Hepatocyte (in vitro differentiated cells): Measurements from ENCODE around the gene CCDC152. TPM values are rescaled to one million over a fixed set of nuclear protein-coding genes. Genes with fewer than 3 reads are reported as not detected.
"Not testable (repeated sequence)": the region's sequence is repeated elsewhere in the genome, so short reads cannot be mapped to it uniquely, and the experiment has no call there.

Experiments used
- DNase-seq: peaks from one replicate; pipeline ENCODE4 v3.0.0-alpha.2; 2016; ENCODE audit warnings: low spot score
- H2AFZ ChIP-seq: fragments of 200-600 bp; sonication (generic); 2 replicates; pipeline ENCODE4 v1.6.0; 2016; ENCODE audit warnings: antibody characterized with exemption, mild to moderate bottlenecking
- H3K27ac ChIP-seq: fragments of 200-600 bp; sonication (generic); 2 replicates; pipeline ENCODE4 v1.5.1; 2016; ENCODE audit warnings: mild to moderate bottlenecking
- H3K27me3 ChIP-seq: fragments of 200-600 bp; sonication (generic); 2 replicates; pipeline ENCODE4 v1.6.1; 2016
- H3K36me3 ChIP-seq: fragments of 200-600 bp; sonication (generic); replicated peaks from 2 replicates; pipeline ENCODE4 v1.5.1; 2016; ENCODE audit warnings: low read depth; ENCODE audit not compliant: insufficient read depth
- H3K4me1 ChIP-seq: fragments of 200-600 bp; sonication (generic); 2 replicates; pipeline ENCODE4 v1.5.1; 2016; ENCODE audit warnings: mild to moderate bottlenecking, moderate library complexity; ENCODE audit not compliant: insufficient read depth
- H3K4me2 ChIP-seq: fragments of 200-600 bp; sonication (generic); 2 replicates; pipeline ENCODE4 v1.6.0; 2016
- H3K4me3 ChIP-seq: fragments of 200-600 bp; sonication (generic); 2 replicates; pipeline ENCODE4 v1.5.1; 2016; ENCODE audit warnings: mild to moderate bottlenecking
- H3K79me2 ChIP-seq: fragments of 200-600 bp; sonication (generic); 2 replicates; pipeline ENCODE4 v1.6.0; 2017; ENCODE audit warnings: mild to moderate bottlenecking
- H3K9me2 ChIP-seq: fragments of 200-600 bp; sonication (generic); replicated peaks from 2 replicates; pipeline ENCODE4 v1.6.0; 2017; ENCODE audit warnings: mild to moderate bottlenecking; ENCODE audit not compliant: insufficient read depth
- H3K9me3 ChIP-seq: fragments of 200-600 bp; sonication (generic); 2 replicates; pipeline ENCODE4 v1.5.1; 2016; ENCODE audit warnings: low read depth, mild to moderate bottlenecking
- H4K20me1 ChIP-seq: fragments of 200-600 bp; sonication (generic); 2 replicates; pipeline ENCODE4 v1.6.0; 2016; ENCODE audit warnings: mild to moderate bottlenecking; ENCODE audit not compliant: insufficient read depth, poor library complexity, severe bottlenecking
- EZH2 ChIP-seq: fragments of 200-600 bp; sonication (generic); IDR thresholded peaks from 2 replicates; pipeline ENCODE4 v1.6.1; 2016; ENCODE audit warnings: antibody characterized with exemption, mild to moderate bottlenecking, borderline replicate concordance
- EZH2phosphoT487 ChIP-seq: fragments of 200-600 bp; sonication (generic); IDR thresholded peaks from one replicate; pipeline ENCODE4 v1.6.1; 2018; ENCODE audit warnings: antibody characterized with exemption, mild to moderate bottlenecking, low read depth, moderate library complexity; ENCODE audit not compliant: unreplicated experiment, severe bottlenecking
- WGBS: methylation state at CpG from one replicate; pipeline ENCODE4 v1.1.6; 2016; ENCODE audit warnings: low lambda C conversion rate; ENCODE audit errors: missing lambda C conversion rate; 5-methylcytosine and 5-hydroxymethylcytosine counted together
- polyA plus RNA-seq: library from polyadenylated mRNA; unstranded; fragments of >200 nt; fragmentation: Nextera tagmentation; extraction: Ambion mirVana; gene quantifications from 2 replicates; pipeline ENCODE4 v1.2.1, GENCODE V29; 2016
- total RNA-seq: library from RNA; depleted of rRNA; stranded (reverse); fragments of >200 nt; gene quantifications from 2 replicates; pipeline ENCODE4 v1.2.3, GENCODE V29; 2014
- TF ChIP-seq, protein P1 (sequence below): fragments of 200-600 bp; sonication (generic); IDR thresholded peaks from 2 replicates; pipeline ENCODE4 v1.5.1; 2016; ENCODE audit warnings: antibody characterized with exemption, mild to moderate bottlenecking; ENCODE audit not compliant: poor library complexity

Gene CCDC152
- total and polyA plus RNA-seq, 2 experiments from 2014 or later, result 2.0 to 46.1 TPM

DNA sequence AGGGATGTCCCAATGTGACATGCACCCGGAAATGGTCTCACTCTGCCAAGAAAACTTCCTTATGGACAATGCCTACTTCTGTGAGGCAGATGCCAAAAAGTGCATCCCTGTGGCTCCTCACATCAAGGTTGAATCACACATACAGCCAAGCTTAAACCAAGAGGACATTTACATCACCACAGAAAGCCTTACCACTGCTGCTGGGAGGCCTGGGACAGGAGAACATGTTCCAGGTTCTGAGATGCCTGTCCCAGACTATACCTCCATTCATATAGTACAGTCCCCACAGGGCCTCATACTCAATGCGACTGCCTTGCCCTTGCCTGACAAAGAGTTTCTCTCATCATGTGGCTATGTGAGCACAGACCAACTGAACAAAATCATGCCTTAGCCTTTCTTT is 37.6 kb upstream of the CCDC152 start:
- no peak overlapping the region for H3K27ac ChIP-seq
- H3K9me2 ChIP-seq, result no peaks in the 10 kb centered on the region
- no peaks in the 10 kb centered on the region for H3K79me2 ChIP-seq
- no peaks in the 10 kb centered on the region for H4K20me1 ChIP-seq
- no peaks in the 10 kb centered on the region for H3K9me3 ChIP-seq
- H3K4me1 ChIP-seq, result no peaks in the 10 kb centered on the region
- no peak overlapping the region for H2AFZ ChIP-seq
- H3K27me3 ChIP-seq, result no peaks in the 10 kb centered on the region
- no peak overlapping the region for H3K4me2 ChIP-seq
- no peak for TF ChIP-seq EZH2
- TF ChIP-seq, protein P1, sequence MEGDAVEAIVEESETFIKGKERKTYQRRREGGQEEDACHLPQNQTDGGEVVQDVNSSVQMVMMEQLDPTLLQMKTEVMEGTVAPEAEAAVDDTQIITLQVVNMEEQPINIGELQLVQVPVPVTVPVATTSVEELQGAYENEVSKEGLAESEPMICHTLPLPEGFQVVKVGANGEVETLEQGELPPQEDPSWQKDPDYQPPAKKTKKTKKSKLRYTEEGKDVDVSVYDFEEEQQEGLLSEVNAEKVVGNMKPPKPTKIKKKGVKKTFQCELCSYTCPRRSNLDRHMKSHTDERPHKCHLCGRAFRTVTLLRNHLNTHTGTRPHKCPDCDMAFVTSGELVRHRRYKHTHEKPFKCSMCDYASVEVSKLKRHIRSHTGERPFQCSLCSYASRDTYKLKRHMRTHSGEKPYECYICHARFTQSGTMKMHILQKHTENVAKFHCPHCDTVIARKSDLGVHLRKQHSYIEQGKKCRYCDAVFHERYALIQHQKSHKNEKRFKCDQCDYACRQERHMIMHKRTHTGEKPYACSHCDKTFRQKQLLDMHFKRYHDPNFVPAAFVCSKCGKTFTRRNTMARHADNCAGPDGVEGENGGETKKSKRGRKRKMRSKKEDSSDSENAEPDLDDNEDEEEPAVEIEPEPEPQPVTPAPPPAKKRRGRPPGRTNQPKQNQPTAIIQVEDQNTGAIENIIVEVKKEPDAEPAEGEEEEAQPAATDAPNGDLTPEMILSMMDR, result no peak
- no peak for TF ChIP-seq EZH2phosphoT487
- WGBS, result 100% methylated on average over 2 of the region's 2 CpGs
- H3K4me3 ChIP-seq, result no peak overlapping the region
- no peak for DNase-seq
- H3K36me3 ChIP-seq, result no peaks in the 10 kb centered on the region

- H3K27ac ChIP-seq, result no peak overlapping the region
- 68% methylated on average over 6 of the region's 6 CpGs for WGBS
Measured at GRCh38 chr5:42720251-42720650, 36.4 kb upstream of the CCDC152 start.

GRCh38 chr5:42721484-42721883 is 35.1 kb upstream of the CCDC152 start:
- H4K20me1 ChIP-seq, result no peaks in the 10 kb centered on the region
- no peaks in the 10 kb centered on the region for H3K9me3 ChIP-seq
- TF ChIP-seq EZH2phosphoT487, result no peak
- TF ChIP-seq EZH2, result no peak
- TF ChIP-seq, protein P1, result no peak
- no peak overlapping the region for H3K27ac ChIP-seq
- no peaks in the 10 kb centered on the region for H3K36me3 ChIP-seq
- H3K4me2 ChIP-seq, result no peak overlapping the region
- no peak for DNase-seq
- no peak overlapping the region for H3K4me3 ChIP-seq
- H3K27me3 ChIP-seq, result no peaks in the 10 kb centered on the region
- no peaks in the 10 kb centered on the region for H3K4me1 ChIP-seq
- no peak overlapping the region for H2AFZ ChIP-seq
- H3K9me2 ChIP-seq, result no peaks in the 10 kb centered on the region
- no peaks in the 10 kb centered on the region for H3K79me2 ChIP-seq

More at GRCh38 chr5:42720251-42720650, 36.4 kb upstream of the CCDC152 start:
- no peaks in the 10 kb centered on the region for H3K4me1 ChIP-seq
- H4K20me1 ChIP-seq, result no peaks in the 10 kb centered on the region
- no peaks in the 10 kb centered on the region for H3K79me2 ChIP-seq
- TF ChIP-seq EZH2phosphoT487, result no peak
- TF ChIP-seq, protein P1, result no peak
- no peak for TF ChIP-seq EZH2
- no peak overlapping the region for H3K4me2 ChIP-seq
- no peak overlapping the region for H3K4me3 ChIP-seq
- H3K27me3 ChIP-seq, result no peaks in the 10 kb centered on the region
- H3K36me3 ChIP-seq, result no peaks in the 10 kb centered on the region
- DNase-seq, result no peak
- no peak overlapping the region for H2AFZ ChIP-seq
- no peaks in the 10 kb centered on the region for H3K9me2 ChIP-seq
- H3K9me3 ChIP-seq, result no peaks in the 10 kb centered on the region

- not testable (repeated sequence) for H3K79me2 ChIP-seq, H3K27me3 ChIP-seq, H3K4me2 ChIP-seq, H3K27ac ChIP-seq, H3K9me2 ChIP-seq, H3K4me3 ChIP-seq, H4K20me1 ChIP-seq, H3K4me1 ChIP-seq, H3K36me3 ChIP-seq, H3K9me3 ChIP-seq, H2AFZ ChIP-seq, DNase-seq
- 93% methylated on average over 17 of the region's 24 CpGs for WGBS
Measured at GRCh38 chr5:42734531-42735058, 22.0 kb upstream of the CCDC152 start.
